ENCODE measurements around the gene ALG1. TPM values are rescaled to one million over a fixed set of nuclear protein-coding genes. Genes with fewer than 3 reads are reported as not detected.
A peak's percentile ranks its signal among the peaks of the same experiment; 100 is the strongest.

Gene ALG1, protein sequence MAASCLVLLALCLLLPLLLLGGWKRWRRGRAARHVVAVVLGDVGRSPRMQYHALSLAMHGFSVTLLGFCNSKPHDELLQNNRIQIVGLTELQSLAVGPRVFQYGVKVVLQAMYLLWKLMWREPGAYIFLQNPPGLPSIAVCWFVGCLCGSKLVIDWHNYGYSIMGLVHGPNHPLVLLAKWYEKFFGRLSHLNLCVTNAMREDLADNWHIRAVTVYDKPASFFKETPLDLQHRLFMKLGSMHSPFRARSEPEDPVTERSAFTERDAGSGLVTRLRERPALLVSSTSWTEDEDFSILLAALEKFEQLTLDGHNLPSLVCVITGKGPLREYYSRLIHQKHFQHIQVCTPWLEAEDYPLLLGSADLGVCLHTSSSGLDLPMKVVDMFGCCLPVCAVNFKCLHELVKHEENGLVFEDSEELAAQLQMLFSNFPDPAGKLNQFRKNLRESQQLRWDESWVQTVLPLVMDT
- total RNA-seq, result 10 to 100 TPM; 10.5 to 14.3 TPM

GRCh38 chr16:5071681-5072333 is at the start of gene ALG1:
TSS of gene ALG1 (plus strand) at chr16:5071843. CDS start at chr16:5071850, 7 bp downstream.
- Histone ChIP-seq H3K27me3 (no peaks in the 10 kb centered on the region), H3K27ac (peak within 1 kb of the TSS; percentile 81), H3K4me1 (peaks cover 0 to 13% of the 10 kb centered on the region in 2 donors), H3K9me3 (no peaks in the 10 kb centered on the region), H3K4me3 (peak within 1 kb of the TSS; percentile 69 to 72), H3K36me3 (peaks cover 18% of the 10 kb centered on the region)
- DNase-seq (ENCODE audit: low spot score), result peak; percentile 90
- TF ChIP-seq CTCF (IDR thresholded peaks at IDR 0.05), result peak in 1 of 2 donors; percentile 21

DNA sequence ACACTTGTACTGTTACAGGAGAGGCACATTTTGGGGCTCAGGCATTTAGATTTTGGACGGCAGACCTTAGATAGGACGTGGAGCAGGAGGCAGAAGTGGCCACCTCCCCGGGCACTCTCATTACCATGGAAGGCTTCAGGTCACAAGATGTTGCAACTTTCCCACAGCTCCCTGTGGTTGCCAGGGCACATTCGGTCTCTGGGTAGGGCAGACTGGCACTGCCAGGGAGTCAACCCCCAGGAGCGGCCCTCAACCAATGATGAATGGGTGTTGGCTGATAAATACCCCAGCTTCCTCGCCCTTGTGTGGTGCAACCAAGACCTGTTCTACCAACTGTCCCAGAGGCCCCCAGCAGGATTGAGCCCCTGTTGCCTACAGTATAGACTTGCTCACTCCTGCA is 49.1 kb upstream of the ALG1 start:
- no peak for DNase-seq (ENCODE audit: low spot score)
- H3K27ac ChIP-seq, result no peak overlapping the region
- no peak for TF ChIP-seq CTCF (IDR thresholded peaks at IDR 0.05)
- peaks cover 0 to 5% of the 10 kb centered on the region in 2 donors for H3K4me1 ChIP-seq
- H3K27me3 ChIP-seq, result no peaks in the 10 kb centered on the region
- H3K36me3 ChIP-seq, result no peaks in the 10 kb centered on the region
- no peaks in the 10 kb centered on the region for H3K9me3 ChIP-seq
- H3K4me3 ChIP-seq, result no peak overlapping the region

- Histone ChIP-seq H3K4me3 (no peak overlapping the region), H3K4me1 (peaks cover 0 to 5% of the 10 kb centered on the region in 2 donors), H3K27ac (no peak overlapping the region), H3K9me3 (no peaks in the 10 kb centered on the region), H3K36me3 (no peaks in the 10 kb centered on the region), H3K27me3 (no peaks in the 10 kb centered on the region)
- TF ChIP-seq CTCF (IDR thresholded peaks at IDR 0.05), result no peak
- DNase-seq (ENCODE audit: low spot score), result no peak
These were observed 47.0 kb upstream of the ALG1 start for GRCh38 chr16:5024632-5025031.

GRCh38 chr16:5025171-5025632 is 46.4 kb upstream of the ALG1 start:
- Histone ChIP-seq H3K36me3 (no peaks in the 10 kb centered on the region), H3K27ac (no peak overlapping the region), H3K4me1 (peaks cover 0 to 5% of the 10 kb centered on the region in 2 donors), H3K27me3 (no peaks in the 10 kb centered on the region), H3K4me3 (no peak overlapping the region), H3K9me3 (no peaks in the 10 kb centered on the region)
- no peak for DNase-seq (ENCODE audit: low spot score)
- peak in 1 of 2 donors; percentile 54 for TF ChIP-seq CTCF (IDR thresholded peaks at IDR 0.05)

DNA sequence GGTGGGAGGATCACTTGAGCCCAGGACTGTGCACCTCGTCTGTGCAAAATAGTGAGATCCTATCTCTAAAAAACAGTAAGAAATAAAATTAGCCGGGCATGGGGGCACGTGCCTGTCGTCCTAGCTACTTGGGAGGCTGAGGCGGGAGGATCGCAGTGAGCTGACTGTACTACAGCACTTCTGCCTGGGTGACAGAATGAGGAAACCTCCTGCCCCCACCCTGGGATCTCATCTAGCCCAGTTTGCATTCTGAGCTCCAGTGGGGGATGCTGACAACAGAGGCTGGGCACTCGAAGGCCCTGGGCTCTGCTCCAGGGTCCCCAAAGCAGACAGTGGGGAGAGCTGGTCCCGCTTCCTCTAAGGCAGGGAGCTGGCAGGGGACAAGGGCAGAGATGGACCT is 45.0 kb upstream of the ALG1 start:
- no peak for DNase-seq (ENCODE audit: low spot score)
- Histone ChIP-seq H3K27ac (no peak overlapping the region), H3K4me3 (no peak overlapping the region), H3K4me1 (peaks cover 0 to 5% of the 10 kb centered on the region in 2 donors), H3K27me3 (no peaks in the 10 kb centered on the region), H3K9me3 (no peaks in the 10 kb centered on the region), H3K36me3 (no peaks in the 10 kb centered on the region)
- no peak for TF ChIP-seq CTCF (IDR thresholded peaks at IDR 0.05)
